SIG-M5 (cell line): ENCODE results near the gene CCDC57.
"Not testable (repeated sequence)": the region's sequence is repeated elsewhere in the genome, so short reads cannot be mapped to it uniquely, and the experiment has no call there.

Source experiments
- DNase-seq: peaks from one replicate; lab custom pipeline; 2025; lab: John Stamatoyannopoulos, UW

Gene CCDC57

DNA sequence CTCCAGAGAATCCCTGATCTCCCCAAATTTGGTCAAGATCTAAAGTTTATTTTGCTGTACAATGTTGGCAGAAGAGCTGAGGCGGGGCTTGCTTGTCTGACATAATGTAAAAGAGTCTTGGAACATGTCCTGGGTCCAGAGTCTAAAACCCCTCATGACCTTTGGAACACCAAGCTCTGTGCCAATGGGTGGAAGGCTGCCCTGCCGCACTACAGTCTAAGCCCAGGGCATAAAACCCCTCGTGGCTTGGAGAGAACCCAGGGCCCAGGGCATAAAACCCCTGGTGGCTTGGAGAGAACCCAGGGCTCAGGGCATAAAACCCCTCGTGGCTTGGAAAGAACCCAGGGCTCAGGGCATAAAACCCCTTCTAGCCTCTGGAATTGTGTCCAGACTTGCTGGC lies 36.7 kb downstream of the CCDC57 start:
- DNase-seq: no peak

DNA sequence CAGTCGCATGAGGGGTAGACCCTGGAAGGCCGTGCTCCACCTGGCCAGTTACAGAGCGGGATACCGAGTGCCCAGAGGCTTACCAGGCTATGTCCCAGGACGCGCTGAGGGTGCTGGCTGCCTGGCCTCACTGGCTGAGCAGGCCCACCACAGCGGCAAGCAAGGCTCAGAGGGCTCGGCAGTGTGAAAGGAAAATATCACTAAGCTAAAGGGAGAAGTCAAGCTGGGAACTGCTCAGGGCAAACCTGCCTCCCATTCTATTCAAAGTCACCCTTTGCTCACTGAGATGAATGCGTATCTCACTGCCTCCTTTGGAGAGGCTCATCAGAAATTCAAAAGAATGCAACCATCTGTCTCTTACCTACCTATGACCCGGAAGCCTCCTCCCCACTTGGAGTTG lies 37.4 kb downstream of the CCDC57 start:
- no peak for DNase-seq

DNA sequence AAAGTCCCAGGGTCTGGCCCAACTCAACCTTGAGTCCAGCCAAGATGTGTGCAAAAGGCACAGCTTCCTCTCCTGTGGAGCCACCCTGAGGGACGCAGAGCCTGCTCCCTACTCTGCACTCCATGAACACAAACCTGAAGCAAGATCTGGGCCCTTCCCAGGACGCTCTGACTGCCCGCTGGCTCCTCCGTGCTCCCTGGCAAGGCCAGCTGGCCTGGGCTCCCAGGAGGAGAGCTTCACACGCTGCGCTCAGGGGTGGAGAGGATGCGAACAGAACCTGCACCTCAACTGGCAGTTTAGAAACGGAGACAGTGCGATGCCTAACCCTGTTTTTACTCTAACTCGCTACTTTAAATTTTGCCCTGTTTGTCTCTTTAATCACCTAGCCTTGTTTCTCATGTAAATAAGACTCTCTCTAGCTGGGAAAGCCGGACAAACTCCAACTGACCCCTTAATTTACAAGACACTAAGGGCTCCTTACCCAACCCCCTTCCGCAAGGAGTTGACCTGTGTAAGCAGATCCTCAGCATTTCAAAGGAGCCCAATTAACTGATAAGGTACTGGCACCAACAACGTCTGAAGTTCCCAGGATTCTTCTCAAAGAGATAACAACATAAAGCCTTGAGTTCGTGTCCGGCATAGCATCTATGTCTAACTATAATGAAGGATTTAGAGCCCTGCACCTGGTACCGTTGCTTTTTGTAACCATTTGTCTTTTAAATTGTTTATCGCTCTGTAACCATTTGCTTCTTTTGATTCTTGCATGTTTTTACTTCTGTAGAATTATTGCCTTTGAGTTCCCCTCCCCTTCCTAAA lies 38.4 kb downstream of the CCDC57 start:
- DNase-seq: not testable (repeated sequence)

DNA sequence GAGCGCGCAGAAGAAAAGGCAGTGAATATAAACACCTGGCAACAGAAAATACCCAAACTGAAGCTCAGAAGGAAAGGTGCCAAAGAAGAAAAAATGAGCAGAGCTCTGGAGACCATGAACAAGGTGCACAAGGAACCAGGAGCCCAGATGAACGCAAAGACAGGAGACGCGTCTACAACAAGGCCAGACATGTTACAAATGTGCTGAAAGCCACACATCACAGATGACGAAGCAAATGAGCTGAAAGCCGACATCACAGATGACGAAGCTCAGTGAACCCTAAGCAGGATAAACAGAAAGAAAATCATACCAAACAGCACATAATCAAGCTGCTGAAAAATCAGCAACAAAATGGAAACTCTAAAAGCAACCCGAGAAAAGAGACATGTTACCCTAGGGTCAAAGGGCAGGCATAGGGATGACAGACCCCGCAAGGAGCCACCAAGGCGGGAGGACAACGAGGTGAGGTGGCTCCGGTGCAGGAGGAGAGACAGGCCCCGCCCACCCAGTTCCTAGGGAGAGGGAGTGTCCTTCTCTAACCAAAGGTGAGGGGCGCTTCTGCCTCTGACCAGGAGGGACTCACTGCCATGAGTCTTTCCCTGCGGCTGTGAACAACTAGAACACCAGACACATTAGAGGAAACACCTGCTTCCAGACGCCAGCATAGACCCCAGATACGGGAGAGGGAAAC lies 39.1 kb downstream of the CCDC57 start:
- no peak for DNase-seq

DNA sequence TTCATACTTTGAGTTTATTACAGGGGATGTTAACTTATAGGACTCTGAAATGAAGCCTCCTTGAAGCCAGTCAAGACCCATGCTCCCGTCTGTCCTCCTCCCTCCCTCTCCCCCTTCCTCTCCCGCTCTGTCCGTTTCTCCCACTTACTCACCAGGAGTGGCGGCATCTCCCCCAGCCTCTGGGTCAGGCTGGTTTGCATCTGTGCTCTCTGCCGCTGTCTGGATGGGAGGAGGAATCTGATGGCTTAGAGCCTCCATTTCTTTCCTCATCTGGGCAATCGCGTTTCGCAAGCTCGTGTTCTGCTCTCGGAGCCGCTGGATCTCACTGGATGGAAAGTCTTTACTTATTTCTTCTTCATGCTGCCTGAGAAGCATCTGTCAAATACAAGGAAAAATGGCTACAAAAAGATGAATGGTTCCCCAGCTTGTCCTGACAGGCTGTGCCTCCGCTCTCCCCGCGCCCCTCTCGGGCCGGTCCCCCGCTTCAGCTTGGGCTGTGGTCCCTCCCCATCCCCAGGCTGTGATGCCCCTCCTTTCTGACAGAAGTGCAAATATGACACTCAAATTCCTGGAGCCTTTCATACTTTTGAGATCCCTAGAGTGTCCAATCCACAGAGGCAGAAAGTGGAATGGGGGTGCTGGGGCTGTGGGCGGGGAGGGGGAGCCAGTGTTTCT lies 40.0 kb downstream of the CCDC57 start:
- DNase-seq: no peak

DNA sequence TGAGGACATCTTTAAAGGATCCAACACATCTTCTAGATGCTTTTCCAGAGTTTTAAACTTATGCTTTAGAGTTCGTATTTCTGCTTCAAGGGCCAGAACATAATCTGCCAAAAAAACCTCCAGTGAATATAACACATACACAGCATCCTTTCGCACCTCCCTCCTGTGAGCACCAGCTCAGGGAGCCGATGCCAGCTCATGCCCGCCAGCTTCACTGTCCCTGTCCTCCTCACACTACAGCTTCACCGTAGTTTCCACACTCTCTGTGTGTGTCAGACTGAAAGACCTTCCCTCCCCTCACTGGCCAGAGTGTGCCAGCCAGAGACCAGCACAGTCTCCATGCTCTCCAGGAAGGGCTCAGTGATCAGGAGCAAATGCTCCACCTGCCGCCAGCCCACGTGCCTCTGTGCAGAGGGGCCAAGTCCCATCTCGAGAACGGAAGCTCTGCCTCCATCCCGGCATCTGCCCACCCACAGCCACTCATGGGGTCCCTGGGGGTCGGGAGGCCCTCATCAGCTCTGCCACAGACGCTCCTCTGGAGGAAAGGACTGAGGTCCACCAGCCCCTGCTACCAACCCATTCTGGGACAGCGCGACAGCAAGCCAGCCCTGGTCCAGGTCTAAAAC lies 40.8 kb downstream of the CCDC57 start:
- DNase-seq: no peak

DNA sequence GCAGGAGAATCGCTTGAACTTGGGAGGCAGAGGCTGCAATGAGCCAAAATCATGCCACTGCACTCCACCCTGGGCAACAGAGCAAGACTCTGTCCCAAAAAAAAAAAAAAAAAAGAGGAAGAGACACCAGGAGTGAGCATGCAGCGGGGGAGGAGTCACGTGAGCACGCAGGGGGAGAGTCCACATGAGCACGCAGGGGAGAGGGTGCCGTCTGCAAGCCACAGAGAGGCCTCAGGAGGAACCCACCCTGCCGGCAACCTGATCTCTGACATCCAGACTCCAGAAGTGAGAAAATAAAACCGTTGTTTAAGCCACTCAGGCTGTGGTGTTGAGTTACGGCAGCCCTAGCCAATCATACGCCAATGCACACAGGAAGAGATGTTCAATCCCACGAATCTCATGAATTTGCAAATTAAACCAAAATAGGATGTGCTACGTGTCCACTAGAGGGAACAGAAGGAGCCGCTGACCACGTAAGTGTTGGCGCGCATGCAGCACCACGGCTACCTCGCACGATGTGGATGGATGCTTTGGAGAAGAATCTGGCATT lies 42.2 kb downstream of the CCDC57 start:
- no peak for DNase-seq

DNA sequence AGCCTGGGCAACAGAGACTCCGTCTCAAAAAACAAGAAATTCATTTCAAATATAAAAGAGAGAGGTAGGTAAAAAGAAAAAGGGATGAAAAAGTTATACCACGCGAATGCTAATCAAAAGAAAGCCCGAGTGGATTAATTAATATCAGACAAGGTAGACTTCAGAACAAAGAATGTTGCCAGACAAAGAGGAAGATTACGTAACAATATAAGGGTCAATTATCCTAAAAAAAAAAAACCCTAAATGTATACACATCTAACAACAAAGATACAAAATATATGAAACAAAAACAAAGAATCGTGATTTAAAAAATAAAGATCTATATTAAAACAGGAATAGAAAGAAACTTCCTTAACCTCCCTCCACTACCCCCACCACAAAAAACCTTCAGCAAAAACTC lies 44.1 kb downstream of the CCDC57 start:
- DNase-seq: no peak

DNA sequence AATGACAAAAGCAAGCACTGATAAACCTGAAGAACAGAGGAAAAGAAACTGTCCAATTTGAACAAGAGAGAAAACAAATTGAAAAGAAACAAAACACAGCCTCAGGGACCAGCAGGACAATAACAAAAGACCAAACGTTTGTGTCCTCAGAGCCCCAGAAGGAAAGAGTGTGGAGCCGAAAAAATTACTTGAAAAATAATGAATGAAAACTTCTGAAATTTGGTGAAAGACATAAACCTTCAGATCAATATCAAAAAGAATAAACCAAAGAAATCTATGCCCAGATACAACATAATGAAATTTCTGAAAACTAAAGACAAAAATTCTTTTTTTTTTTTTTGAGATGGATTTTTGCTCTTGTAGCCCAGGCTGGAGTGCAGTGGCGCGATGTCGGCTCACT lies 45.6 kb downstream of the CCDC57 start:
- no peak for DNase-seq

DNA sequence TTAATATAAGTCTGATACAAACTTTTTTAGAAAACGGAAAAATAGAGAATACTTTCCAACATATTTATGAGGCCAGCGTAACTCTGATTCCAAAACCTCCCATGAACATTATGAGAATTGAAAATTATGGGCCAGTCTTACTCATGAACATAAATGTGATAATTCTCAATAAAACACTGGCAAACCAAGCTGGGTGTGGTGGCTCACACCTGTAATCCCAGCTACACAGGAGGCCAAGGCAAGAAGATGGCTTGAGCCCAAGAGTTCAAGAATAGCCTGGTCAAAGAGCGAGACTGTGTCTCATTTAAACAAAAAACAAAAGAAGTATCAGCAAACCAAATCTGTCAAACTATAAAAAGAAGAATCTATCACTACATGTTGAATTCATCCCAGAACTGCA lies 47.8 kb downstream of the CCDC57 start:
- DNase-seq: no peak

DNA sequence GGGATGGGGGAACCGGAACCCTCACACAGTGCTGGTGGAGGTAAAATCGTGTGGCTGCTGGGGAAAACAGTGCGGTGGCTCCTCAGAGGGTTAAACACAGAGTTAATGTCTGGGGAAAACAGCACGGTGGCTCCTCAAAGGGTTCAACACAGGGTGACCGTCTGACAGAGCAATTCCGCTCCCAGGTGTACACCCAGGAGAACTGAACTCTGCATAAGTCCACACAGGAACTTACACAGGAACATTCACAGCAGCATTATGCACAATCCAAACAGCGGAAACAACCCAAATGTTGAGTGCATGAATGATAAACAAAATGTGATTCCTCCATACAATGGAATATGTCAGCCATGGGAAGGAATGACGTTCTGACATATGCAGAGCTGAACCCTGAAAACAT lies 51.4 kb downstream of the CCDC57 start:
- DNase-seq: no peak

DNA sequence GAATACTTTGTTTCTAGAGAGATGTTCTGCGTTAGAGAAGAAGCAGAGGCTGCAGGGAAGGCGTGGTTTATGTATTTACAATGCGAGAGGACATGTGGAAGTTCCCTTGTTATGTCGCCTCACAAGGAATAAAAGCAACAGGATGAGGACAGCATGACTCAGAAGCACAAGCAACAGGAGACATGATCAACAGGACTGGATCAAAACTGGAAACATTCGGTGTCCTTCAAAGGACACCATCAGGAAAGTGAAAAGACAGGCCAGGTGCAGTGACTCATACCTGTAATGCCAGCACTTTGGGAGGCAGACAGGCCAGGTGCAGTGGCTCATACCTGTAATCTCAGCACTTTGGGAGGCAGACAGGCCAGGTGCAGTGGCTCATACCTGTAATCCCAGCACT lies 52.6 kb downstream of the CCDC57 start:
- DNase-seq: no peak

DNA sequence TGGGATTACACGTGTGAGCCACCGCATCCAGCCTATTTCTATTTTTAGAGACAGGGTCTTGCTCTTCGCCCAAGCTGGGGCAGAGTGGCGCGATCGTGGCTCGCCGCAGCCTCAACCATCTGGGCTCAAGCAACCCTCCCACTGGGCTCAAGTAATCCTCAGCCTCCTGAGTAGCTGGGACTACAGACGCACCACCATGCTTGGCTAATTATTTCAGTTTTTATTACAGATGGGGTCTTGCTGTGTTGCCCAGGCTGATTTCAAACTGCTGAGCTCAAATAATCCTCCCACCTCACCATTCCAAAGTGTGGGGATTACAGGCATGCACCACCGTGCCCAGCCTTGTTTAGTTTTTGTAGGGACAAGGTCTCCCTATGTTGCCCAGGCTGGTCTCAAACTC lies 53.8 kb downstream of the CCDC57 start:
- DNase-seq: no peak

DNA sequence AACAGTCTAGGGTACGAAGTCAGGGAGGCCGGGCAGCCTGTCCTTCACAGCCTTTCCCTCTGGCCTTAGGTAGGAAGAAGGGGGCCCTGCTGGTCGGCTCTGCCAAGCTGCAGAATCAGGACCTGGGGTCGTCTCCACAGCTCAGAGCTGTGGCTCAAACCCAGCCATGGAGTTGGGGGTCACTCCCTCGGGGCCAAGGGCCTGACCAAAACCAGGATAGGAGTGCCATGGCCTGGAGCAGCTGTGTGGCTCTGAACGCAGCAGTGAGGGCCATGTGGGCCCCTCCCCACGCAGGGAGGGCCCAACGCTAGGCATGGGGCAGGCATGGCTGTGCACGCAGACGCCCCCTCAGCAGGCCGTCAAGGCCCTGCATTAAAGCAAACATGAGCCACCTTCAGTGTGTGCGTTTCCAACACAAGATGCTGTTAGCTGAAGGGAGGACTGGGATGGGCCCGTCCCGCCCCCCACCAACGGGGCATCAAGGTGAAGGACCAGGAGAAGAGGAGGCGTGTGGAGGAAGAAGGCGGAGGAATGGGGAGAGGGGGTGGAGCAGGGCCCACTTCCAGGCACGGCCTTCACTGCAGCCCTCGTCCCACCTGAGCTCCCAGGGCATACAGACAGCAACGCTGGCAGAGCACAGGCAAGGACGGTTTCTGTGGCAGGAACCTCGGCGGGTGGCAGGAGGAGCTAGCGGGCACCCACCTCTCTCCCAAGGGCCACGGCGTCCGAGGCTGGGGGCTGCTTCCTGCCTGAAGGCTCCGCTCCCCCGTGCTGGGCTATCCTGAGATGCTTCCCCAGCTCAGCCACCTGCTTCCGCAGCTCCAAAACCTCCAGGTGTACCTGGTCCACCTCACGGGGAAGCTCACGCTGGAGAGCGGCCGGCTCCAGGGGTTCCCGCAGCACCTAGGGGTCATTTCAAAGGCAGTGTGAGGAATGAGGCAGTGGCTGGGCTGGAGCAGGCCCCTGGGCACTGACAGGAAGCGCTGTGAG lies 55.3 kb downstream of the CCDC57 start:
- no peak for DNase-seq

DNA sequence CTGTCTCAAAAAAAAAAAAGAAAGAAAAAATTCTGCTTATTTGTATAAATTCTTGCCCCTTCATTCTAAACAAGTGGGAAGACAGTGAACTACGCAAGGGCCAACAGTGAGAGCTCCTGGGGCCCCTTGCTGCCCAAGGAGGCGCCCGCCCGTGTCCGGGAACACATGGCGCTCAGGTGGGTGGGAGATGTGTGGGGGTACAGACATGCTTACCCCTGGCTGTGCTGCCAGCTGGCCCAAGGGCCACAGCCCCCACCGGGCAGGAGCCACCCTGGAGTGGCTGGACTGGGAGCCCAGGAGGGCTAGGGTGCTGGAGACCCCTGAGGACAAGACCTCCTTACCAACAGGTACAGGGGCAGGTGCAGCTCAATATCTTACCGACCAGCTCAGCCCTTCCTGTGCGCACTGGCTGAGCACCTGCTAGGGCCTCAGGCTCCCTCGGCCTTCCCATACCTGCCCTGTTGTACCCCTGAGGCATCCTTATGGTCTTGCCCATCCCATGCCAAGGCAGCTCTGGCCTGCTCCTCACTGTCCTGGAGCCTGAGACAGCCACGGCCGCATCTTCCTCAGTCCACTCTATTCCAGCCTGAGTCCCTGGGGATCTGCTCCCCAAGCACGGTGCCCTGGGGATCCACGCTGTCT lies 56.2 kb downstream of the CCDC57 start:
- no peak for DNase-seq

DNA sequence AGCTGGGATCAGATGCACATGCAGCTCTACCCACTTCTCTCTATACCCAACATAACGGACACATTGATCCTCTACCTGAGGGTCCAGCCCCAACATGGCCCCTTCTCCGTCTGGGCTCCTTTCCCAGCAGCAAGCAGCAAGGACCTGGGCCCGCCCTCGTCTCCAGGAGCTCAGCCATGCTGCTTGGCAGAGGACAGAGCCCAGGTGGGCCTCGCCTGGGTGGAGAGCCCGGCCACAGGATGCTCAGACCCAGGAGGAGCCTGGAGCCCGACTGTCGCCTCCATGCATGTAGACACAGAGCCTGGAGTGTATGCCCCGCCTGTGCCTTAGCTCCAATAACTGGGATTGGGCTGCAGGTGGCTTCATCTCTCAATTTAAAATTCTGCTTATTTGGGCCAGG lies 57.0 kb downstream of the CCDC57 start:
- DNase-seq: no peak

DNA sequence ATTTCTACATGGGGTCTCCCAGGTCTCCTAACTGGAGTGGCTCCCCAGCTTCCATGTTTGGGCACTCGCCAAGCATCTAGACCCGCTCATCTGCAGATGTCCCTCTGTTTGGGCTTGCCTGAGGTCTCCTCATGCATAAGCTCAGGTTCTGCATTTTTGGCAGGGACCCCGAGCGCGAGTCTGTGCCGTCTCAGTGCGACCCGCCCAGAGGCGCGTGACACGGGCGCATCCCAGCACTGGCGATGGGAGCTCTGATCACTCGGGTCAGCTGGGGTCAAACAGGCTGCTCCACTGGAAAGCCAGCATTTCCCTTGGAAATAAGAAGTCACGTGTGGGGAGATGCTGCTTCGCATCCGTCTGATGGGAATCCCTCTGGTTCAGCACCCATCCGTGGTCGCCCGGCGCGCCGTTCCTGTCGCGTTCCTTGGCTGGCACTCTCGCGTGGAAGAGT lies 57.7 kb downstream of the CCDC57 start:
- no peak for DNase-seq

DNA sequence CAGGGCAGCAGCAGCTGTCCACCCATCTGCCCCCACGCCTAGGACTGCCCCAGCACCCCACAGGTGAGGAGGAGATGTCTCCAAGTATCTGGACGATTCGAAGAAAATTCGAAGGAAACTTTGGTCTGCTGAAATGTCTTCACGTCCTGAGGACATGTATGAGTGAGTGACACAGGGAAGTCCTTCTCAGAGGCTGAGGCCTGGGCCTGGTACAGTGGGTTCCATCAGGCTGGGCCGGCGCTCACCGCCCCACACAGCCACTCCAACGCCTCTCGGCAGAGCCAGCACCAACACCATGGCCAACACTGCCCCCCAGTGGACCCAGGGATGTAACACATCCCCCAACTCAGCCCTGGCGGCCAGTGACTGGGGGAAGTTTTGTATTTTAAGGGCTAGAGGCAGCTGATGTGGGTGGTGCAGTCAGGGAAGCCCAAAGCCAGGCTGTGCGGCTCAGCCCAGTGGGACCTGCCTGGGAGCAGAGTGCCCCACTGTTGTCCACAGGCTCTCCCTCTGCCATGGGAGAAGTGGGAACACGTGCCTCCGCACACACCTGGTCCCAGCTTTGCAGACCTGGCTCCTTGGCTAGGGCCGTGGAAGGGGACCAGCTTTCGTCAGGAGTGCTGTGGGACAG lies 58.8 kb downstream of the CCDC57 start:
- DNase-seq: no peak

DNA sequence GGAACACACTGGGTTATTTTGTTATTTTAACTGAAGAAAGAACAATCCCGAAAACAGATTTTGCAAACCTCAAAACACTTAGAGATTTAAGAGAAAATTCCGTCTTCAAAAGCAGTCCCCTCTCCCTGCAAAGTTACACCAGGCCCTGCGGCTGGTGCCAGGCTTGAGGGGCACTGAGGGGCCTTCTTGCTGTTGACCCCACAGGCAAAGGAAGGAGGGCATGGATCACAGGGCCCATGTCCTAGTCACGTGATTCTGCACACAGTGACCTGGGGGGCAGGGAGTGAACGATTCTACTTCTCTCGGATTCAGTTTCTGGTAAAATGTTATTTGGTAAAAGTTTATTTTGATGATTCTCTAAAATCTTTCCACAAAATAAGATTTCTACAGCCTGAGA lies 59.3 kb downstream of the CCDC57 start:
- DNase-seq: no peak
